CD14-positive monocyte (primary cell): ENCODE measurements around the gene PTPN14. TPM values are rescaled to one million over a fixed set of nuclear protein-coding genes. Genes with fewer than 3 reads are reported as not detected.

Experiments
- DNase-seq, 3 donors: peaks; one replicate each; pipeline ENCODE4 v3.0.0-alpha.2; 2011 to 2022
- H2AFZ ChIP-seq: 2 replicates; pipeline ENCODE4 v1.6.0; 2012; ENCODE audit warnings: mild to moderate bottlenecking, low read depth, low read length, inconsistent platforms; ENCODE audit not compliant: insufficient read depth, poor library complexity, severe bottlenecking
- H3K27ac ChIP-seq, 2 donors: 1 replicate in 1 of 2; 2 replicates in 1 of 2; pipeline ENCODE4 v1.5.1; 2012 to 2013; ENCODE audit warnings: low read length in 2 of 2, control low read depth in 1 of 2, inconsistent platforms in 1 of 2, low read depth in 1 of 2, mild to moderate bottlenecking in 1 of 2
- H3K27me3 ChIP-seq, 2 donors: one replicate each; pipeline versions ENCODE4 v1.6.0 to v1.6.1; 2011 to 2013; ENCODE audit warnings: low read length in 2 of 2; ENCODE audit not compliant: control insufficient read depth in 2 of 2, insufficient read depth in 2 of 2
- H3K36me3 ChIP-seq, 2 donors: replicated peaks in 1 of 2; 1 replicate in 1 of 2; 2 replicates in 1 of 2; pipeline versions ENCODE4 v1.5.1 to v1.6.1; 2012 to 2013; ENCODE audit warnings: low read length in 2 of 2, control low read depth in 1 of 2, inconsistent platforms in 1 of 2, mild to moderate bottlenecking in 1 of 2; ENCODE audit not compliant: insufficient read depth in 2 of 2, control insufficient read depth in 1 of 2
- H3K4me1 ChIP-seq, 2 donors: 1 replicate in 1 of 2; 2 replicates in 1 of 2; pipeline versions ENCODE4 v1.5.1 to v1.6.1; 2012 to 2013; ENCODE audit warnings: low read length in 2 of 2, control low read depth in 1 of 2, inconsistent platforms in 1 of 2, mild to moderate bottlenecking in 1 of 2, moderate library complexity in 1 of 2; ENCODE audit not compliant: insufficient read depth in 2 of 2, control insufficient read depth in 1 of 2
- H3K4me2 ChIP-seq: replicated peaks from 2 replicates; pipeline ENCODE3; 2012; ENCODE audit warnings: low read length, moderate library complexity, mild to moderate bottlenecking; ENCODE audit not compliant: poor library complexity, severe bottlenecking; ENCODE audit errors: extremely low read depth
- H3K4me3 ChIP-seq, 3 experiments: fragments of 200-600 bp in 1 of 3; sonication (generic) in 1 of 3; replicated peaks in 1 of 3; 1 replicate in 2 of 3; 2 replicates in 1 of 3; pipeline ENCODE4 v1.5.1; 2011 to 2013; ENCODE audit warnings: low read length in 3 of 3, mild to moderate bottlenecking in 3 of 3, control low read depth in 2 of 3, low read depth in 2 of 3, inconsistent platforms in 1 of 3, moderate library complexity in 1 of 3
- H3K79me2 ChIP-seq: 2 replicates; pipeline ENCODE4 v1.6.0; 2012; ENCODE audit warnings: mild to moderate bottlenecking, control low read depth, inconsistent platforms, low read length, moderate library complexity; ENCODE audit not compliant: insufficient read depth
- H3K9ac ChIP-seq: 2 replicates; pipeline ENCODE4 v1.6.0; 2017; ENCODE audit warnings: low read length, mild to moderate bottlenecking; ENCODE audit not compliant: insufficient read depth, poor library complexity, severe bottlenecking
- H3K9me3 ChIP-seq, 2 donors: replicated peaks in 1 of 2; 1 replicate in 1 of 2; 2 replicates in 1 of 2; pipeline versions ENCODE4 v1.5.1 to v1.6.1; 2012 to 2013; ENCODE audit warnings: low read length in 2 of 2, control low read depth in 1 of 2; ENCODE audit not compliant: control insufficient read depth in 1 of 2, insufficient read depth in 1 of 2
- H4K20me1 ChIP-seq: 2 replicates; pipeline ENCODE4 v1.6.0; 2012; ENCODE audit warnings: mild to moderate bottlenecking, low read length, control low read depth, moderate library complexity; ENCODE audit not compliant: insufficient read depth
- H3K27ac Mint-ChIP-seq, 7 donors: one replicate each; pipeline ENCODE4 v1.8.0; 2020; ENCODE audit warnings: mild to moderate bottlenecking in 7 of 7, mixed read lengths in 7 of 7, moderate library complexity in 6 of 7, inconsistent platforms in 2 of 7
- H3K27me3 Mint-ChIP-seq, 3 donors: one replicate each; pipeline ENCODE4 v1.8.0; 2021 to 2022; ENCODE audit warnings: low read depth in 3 of 3, mild to moderate bottlenecking in 3 of 3, mixed read lengths in 3 of 3, moderate library complexity in 3 of 3, inconsistent platforms in 1 of 3
- H3K36me3 Mint-ChIP-seq, 2 donors: one replicate each; pipeline ENCODE4 v1.8.0; 2020; ENCODE audit warnings: mixed read lengths in 2 of 2, inconsistent platforms in 1 of 2, mild to moderate bottlenecking in 1 of 2
- H3K4me1 Mint-ChIP-seq: one replicate; pipeline ENCODE4 v1.8.0; 2020; ENCODE audit warnings: mild to moderate bottlenecking, mixed read lengths
- H3K4me3 Mint-ChIP-seq, 2 donors: one replicate each; pipeline ENCODE4 v1.8.0; 2020; ENCODE audit warnings: mild to moderate bottlenecking in 2 of 2, mixed read lengths in 2 of 2, moderate library complexity in 1 of 2
- H3K9me3 Mint-ChIP-seq, 7 donors: one replicate each; pipeline ENCODE4 v1.8.0; 2020 to 2022; ENCODE audit warnings: mixed read lengths in 7 of 7, mild to moderate bottlenecking in 6 of 7, moderate library complexity in 6 of 7, inconsistent platforms in 2 of 7
- CTCF ChIP-seq: fragments of 200-600 bp; IDR thresholded peaks from one replicate; pipeline ENCODE4 v1.8.0; 2022; ENCODE audit warnings: antibody characterized with exemption, mild to moderate bottlenecking
- WGBS: methylation state at CpG from one replicate; pipeline ENCODE4 v1.1.5; 2013; ENCODE audit warnings: missing lambda C conversion rate; ENCODE audit not compliant: insufficient coverage; 5-methylcytosine and 5-hydroxymethylcytosine counted together
- intact Hi-C, 2 donors: fragments of 100-400 bp; cut with micrococcal nuclease; formaldehyde crosslinking; loops; one replicate each; pipeline versions ENCODE4 v1.15.0 to v1.15.1; 2023
- polyA plus RNA-seq, 3 donors: library from polyadenylated mRNA; depleted of rRNA in 1 of 3; unstranded in 2 of 3; stranded (reverse) in 1 of 3; fragments of 300-500 nt in 2 of 3; fragments of >200 nt in 1 of 3; fragmentation: Illumina TruSeq in 2 of 3; gene quantifications; 1 replicate in 2 of 3; 2 replicates in 1 of 3; pipeline ENCODE4 v1.2.3, GENCODE V29; 2012 to 2021

PTPN14 gene
- polyA plus RNA-seq, 3 donors, result 0.01 TPM; not detected in 1

GRCh38 chr1:214571281-214571680, 19.9 kb upstream of the PTPN14 start:
- H3K4me2 ChIP-seq, result no peak overlapping the region
- H3K4me3 Mint-ChIP-seq, result no peak overlapping the region
- intact Hi-C loops, result no loop called here
- peaks cover 7 to 9% of the 10 kb centered on the region in 2 donors for H3K9me3 ChIP-seq
- H3K79me2 ChIP-seq, result no peaks in the 10 kb centered on the region
- H3K36me3 ChIP-seq, result no peaks in the 10 kb centered on the region
- H3K4me1 Mint-ChIP-seq, result peaks cover 4% of the 10 kb centered on the region
- peaks cover 0 to 1% (median 1%) of the 10 kb centered on the region in 3 donors for H3K27me3 Mint-ChIP-seq
- no peak overlapping the region for H3K27ac ChIP-seq
- H3K27me3 ChIP-seq, result no peaks in the 10 kb centered on the region
- TF ChIP-seq CTCF, result no peak
- H3K4me3 ChIP-seq, result no peak overlapping the region
- no peak overlapping the region for H3K9ac ChIP-seq
- no peaks in the 10 kb centered on the region for H4K20me1 ChIP-seq
- peaks cover 6 to 15% (median 11%) of the 10 kb centered on the region in 7 donors for H3K9me3 Mint-ChIP-seq
- no peak for DNase-seq
- H3K4me1 ChIP-seq, result no peaks in the 10 kb centered on the region
- H2AFZ ChIP-seq, result no peak overlapping the region
- H3K36me3 Mint-ChIP-seq, result no peaks in the 10 kb centered on the region
- no peak overlapping the region for H3K27ac Mint-ChIP-seq

- H3K27me3 ChIP-seq, result no peaks in the 10 kb centered on the region
- no peaks in the 10 kb centered on the region for H3K4me1 ChIP-seq
- Mint-ChIP-seq H3K4me3 (no peak overlapping the region), H3K27ac (no peak overlapping the region), H3K4me1 (peaks cover 4% of the 10 kb centered on the region), H3K9me3 (peaks cover 0 to 7% (median 3%) of the 10 kb centered on the region in 7 donors), H3K27me3 (peaks cover 0 to 1% (median 1%) of the 10 kb centered on the region in 3 donors), H3K36me3 (no peaks in the 10 kb centered on the region)
- H4K20me1 ChIP-seq, result no peaks in the 10 kb centered on the region
- H3K9ac ChIP-seq, result no peak overlapping the region
- H3K9me3 ChIP-seq, result peaks cover 0 to under 1% of the 10 kb centered on the region in 2 donors
- WGBS, result no CpG with 5 or more reads among the region's 2 CpGs
- H3K79me2 ChIP-seq, result no peaks in the 10 kb centered on the region
- H3K4me3 ChIP-seq, result no peak overlapping the region
- H3K27ac ChIP-seq, result no peak overlapping the region
- H3K4me2 ChIP-seq, result no peak overlapping the region
- H2AFZ ChIP-seq, result no peak overlapping the region
- no peak for TF ChIP-seq CTCF
- no peak for DNase-seq
- intact Hi-C loops, result no loop called here
- H3K36me3 ChIP-seq, result no peaks in the 10 kb centered on the region
Observed at GRCh38 chr1:214570442-214570841, 19.0 kb upstream of the PTPN14 start.
